GM18505 (cell line): ENCODE results near the gene MOXD1.

Experiments
- ATAC-seq: cut with Tn5 transposase; IDR thresholded peaks from one replicate; pipeline ENCODE4 v1.9.1; 2021; ENCODE audit not compliant: unreplicated experiment
- POLR2A ChIP-seq: IDR thresholded peaks from 4 replicates; pipeline ENCODE4 v1.6.1; 2011; ENCODE audit warnings: borderline replicate concordance; ENCODE audit not compliant: insufficient read depth, insufficient read length; ENCODE audit errors: extremely low read depth

Gene MOXD1

DNA sequence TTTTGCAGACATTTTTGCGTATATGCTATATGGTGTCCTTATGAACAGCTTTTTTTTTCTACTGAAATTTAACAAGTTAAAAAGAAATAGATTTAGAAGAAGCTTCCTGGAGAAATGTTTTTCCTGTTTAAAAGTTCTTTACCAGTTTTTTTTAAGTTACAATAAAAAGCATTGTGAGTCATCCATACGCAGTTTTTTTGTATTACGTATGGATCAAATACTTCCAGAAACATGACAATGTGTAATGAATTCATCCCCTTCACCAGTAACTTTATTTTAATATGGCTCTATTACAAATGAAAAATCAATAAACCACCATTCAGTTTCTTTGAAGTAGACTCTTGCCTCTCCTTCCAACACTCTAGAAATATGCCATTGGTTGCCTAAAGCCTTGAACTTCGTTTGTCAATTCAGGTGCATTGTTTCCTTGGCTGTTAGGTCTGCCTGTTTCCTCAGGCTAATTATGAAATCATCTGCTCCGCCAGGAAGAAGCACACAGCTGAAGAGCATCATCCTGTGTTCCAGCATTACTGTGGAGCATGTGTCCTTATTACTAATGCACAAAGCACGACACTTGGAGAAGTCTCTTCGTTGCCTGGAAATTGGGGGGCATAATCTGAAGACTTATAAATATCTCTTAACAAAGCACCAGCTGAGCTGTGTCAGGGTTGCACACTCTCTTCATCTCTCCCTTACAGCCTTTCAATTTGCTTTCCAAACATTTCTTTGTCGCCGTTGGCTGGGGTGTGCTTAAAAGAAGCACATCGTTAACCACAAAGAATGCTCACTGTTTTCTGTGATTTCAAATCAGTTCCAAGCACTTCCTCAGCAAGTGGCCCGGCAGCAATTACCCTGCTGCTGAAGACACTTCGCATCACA, 9.6 kb downstream of the MOXD1 start:
- ATAC-seq: no peak

DNA sequence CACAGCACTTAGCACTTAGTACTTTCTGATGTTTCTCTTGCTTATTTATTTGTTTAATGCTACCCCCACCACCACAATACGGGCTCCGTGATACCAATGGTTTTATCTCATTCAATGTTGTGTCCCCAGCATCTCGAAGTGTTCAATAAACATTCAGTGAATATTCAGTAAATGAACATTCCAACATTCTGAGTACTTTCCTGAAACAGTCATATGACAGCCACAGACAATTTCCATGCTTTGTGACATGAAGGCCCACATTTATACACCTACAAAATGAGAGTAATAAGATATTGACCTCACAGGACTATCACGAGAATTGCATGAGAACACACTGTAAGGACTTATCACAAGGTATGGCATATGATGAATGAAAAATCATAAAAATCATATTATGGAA, 10.8 kb downstream of the MOXD1 start:
- ATAC-seq: no peak
- no peak for TF ChIP-seq POLR2A

More for the DNA sequence above, 9.6 kb downstream of the MOXD1 start:
- TF ChIP-seq POLR2A: no peak

DNA sequence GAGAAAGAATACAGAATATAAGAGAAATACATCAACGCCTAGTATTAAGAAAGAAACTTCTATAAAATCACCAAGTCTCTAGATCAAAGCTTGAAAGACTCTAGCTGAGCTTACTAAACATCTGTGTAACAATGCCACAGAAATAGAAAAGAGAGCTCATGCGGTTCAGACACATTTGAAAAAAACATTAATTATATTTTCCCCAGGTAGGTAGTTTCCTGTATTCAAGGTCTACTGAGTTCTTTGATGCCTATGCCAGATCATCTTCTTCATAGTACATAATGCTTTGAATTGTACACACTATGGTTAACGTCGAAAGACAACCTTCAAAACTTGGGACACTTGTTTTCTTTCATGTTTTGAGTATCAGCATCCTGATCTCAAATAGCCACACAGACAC, 11.3 kb downstream of the MOXD1 start:
- TF ChIP-seq POLR2A: no peak
- no peak for ATAC-seq

DNA sequence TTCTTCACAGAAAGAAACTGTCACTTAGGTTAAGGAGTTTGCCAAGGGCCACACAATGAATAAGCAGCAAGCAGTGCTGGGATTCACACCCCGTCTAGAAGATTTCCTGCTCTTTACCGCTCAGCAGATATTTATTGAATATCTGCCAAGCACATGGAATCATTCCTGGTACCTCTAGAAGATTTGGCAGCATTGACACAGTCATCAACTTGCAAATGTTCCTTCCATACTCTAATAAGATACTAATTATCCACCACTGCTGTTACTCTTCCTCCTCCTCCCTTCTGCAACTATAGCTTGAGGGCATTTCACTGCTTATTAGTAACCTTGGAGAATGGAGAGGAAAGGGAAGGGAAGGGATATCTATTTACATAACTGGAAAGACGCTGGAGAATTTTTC, 13.0 kb downstream of the MOXD1 start:
- TF ChIP-seq POLR2A: no peak
- no peak for ATAC-seq

DNA sequence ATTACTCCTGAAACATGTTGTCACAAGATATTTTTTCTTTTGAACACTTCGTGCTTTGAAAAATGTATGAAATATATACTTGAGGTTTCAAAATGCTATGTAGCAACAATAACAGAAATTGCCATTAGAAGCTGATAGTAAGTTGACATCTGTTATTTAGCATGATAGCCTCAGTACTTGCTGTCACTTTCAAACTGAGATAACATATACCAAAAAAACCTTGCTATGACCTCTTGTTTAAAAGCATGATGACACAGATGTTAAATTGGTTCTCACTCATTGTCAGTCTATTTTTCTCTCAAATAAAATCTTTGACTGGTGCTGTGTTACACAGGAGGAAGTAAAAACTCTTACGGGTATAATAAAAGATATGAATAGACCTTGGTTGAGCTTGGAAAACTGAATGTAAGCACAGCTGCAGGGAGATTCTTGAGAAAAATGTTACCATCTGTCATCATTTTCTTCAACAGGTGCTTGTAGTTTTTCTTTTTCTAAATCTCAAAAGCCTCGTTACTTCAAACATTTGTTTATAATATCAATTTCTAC, 18.6 kb downstream of the MOXD1 start:
- no peak for TF ChIP-seq POLR2A
- no peak for ATAC-seq

DNA sequence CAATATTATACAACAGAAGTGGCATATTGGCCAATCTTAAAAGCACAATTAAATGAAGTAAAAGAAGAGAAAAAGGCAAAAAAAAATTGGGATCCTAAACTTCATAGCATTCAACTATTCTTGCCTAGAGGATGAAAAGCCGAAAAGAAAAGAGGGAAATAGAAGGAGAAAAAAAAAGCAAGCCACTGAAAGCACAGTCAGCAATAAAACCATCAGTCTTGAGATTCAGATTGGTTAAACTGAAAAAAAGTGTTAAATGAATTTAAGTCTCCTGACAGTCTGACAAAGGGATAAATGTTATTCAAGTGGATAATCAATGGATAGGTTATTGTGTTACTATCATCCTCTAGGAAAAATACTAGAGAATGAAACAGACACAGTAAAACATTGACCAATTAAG, 19.9 kb downstream of the MOXD1 start:
- TF ChIP-seq POLR2A: no peak
- no peak for ATAC-seq

DNA sequence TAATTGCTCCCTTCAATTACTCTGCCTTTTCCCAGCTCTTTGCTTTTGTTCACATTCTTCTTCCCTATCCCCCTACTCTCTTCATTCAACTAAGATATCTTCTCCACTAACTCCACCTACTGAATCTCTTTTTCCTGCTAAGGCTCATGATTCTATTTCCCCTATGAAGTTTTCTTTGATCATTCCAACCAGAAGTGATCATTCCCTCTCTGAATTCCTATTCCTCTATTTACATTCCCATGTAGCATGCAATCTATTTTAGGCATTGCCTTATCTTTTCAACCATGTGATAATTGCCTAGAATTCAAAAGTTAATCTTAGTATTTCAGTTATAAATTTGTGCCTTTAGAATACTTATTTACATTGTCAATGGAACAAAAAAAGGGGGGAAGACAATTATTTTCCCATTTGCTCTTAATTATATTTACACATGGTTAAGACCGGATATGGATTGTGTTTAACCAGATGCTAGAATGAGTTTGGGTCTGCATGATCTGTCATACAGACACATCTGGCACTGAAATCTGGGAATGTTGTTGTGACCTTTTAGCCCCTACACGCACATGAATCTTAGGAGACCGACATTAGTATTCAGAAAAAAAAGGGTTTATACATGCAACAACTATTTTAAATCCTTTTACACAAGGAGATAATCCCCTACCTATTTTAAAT, 20.8 kb downstream of the MOXD1 start:
- no peak for ATAC-seq
- TF ChIP-seq POLR2A: no peak

DNA sequence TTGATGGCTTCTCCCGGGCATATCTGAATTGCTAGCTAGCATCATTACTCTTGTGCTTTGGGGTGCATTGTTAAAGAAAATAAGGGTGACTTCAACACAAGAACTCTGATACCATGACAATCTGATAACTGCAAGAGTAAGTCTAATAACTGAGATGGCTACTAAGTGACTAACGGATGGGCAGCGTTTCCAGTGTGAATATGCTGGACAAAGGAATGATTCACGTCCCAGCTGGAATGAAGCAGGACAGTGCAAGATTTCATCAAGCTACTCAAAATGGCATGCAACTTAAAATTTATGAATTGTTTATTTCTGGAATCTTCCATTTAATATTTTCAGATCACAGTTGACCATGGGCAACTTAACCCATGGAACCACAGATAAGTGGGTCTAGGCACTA, 31.7 kb downstream of the MOXD1 start:
- no peak for ATAC-seq
- no peak for TF ChIP-seq POLR2A

DNA sequence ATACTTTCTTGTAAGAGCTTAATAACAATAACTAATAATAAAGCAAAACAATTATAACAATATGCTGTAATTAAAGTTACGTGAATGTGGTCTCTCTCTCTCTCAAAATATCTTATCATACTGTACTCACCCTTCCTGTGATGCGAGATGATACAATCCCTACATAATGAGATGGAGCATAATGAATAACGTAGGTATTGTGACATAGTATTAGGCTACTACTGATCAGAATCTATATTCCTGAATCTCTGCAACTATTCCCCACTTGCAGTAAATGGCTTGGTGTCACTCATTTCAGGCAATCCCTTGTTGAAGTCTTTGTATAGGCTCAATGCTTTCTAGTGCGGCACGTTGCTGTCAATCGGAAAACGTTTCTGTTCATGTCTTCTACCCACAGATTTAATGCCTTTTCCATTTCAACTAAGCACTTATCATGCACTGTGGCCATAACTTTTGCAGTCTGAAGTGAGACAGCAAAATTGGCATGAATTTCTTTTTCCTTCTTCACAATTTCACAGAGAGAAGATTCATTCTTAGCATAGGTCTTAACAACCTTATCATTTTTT, 32.3 kb downstream of the MOXD1 start:
- ATAC-seq: no peak

DNA sequence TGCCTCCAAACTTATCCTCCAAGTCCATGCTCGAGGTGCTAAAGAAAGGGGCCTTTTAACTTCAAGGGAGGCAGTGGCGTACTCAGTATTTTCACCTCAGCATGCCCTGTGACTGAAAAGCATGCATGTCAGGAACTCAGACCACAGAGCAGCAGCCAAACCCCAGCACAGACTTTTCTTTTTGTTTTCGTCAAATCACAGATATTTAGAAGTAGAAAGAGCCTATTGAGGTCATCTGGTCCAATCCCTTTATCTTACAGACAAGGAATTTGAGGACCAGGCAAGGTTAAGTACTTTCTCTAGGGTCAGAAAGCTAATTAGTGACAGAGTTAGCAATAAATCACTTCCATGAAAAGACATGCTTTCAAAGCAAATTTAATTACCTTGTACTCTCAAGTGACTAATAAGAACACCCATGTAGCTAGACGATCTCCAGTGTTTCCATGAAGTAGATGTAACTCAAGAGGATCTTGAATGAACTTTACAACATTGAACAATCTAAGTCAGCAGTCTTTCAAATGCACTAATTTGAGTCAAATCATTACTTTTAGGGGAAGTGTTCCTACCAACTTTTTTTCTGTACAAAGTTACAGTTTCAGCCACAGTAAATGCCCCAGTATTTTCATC, 35.9 kb downstream of the MOXD1 start:
- no peak for TF ChIP-seq POLR2A
- peak; percentile 93 for ATAC-seq

More for the DNA sequence above, 32.3 kb downstream of the MOXD1 start:
- no peak for TF ChIP-seq POLR2A

DNA sequence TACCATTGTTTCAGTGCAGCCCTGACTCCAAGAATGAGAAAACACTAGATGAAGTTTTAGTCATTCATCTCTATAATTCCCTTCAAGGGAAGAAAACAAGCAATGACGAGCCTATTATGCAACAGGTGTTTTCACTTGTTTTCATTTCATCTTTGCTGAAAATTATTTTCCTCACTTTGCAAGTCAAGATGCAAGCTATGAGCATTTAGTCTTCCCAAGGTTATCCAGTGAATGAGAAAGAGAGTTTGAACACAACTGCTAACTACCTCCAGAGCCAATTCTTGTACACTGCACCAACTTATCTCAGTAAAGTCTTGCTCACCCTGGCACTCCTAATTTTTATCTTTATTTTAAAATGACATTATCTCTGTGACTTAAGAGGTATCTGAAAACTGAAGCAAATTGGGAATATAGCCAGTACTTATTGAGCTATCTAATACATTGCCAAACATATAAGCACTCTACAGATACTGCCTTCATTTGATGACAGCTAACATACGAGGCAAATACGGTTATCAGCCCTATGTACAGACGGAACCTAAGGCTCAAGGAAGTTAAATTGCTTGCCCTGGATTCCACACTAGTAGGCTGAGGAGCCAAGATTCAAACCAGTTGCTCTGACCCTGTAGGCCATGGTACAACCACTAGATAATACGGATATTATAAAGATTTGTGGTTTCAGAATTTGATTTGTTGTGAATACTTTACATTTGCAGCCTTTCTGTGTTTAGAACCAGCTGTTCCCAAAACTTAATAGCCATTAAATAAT, 36.8 kb downstream of the MOXD1 start:
- TF ChIP-seq POLR2A: no peak
- ATAC-seq: no peak

DNA sequence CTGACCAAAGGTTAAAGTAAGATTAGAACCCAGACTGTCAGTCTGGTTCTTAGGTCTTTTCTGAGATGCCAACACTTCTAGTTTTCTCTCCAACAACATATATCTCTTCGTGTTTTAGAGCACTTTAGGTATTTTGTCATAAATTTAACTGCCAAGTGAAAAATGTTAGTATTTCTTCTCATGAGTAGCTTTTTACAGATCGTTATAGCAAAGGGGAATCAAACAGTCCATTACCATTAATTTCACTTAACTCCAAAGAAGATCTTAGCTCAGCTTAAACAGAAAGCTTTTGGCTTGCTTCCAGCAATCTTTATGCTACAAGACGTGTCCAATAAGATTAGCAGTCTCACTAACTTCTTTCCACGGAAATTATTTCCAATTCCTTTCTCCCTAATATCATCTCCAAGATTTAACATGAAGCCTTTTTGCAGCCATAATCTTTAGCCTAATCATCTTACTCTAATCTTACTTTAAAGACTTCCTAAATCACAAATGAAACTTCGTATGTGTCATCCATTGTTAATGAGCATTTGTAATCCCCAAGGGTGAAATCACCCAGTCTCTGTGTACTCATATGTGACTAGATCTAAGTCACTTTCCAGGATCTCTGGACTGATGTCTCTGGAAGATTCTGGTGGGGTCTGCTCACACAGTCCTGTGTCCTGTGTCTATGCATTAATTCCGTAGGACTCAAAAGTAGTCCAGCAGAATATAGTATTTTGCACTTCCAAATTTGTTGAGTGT, 38.7 kb downstream of the MOXD1 start:
- no peak for TF ChIP-seq POLR2A
- no peak for ATAC-seq
